Measurements from ENCODE around the gene WDR91.
"Not testable (repeated sequence)": the region's sequence is repeated elsewhere in the genome, so short reads cannot be mapped to it uniquely, and the experiment has no call there.

WDR91 gene

DNA sequence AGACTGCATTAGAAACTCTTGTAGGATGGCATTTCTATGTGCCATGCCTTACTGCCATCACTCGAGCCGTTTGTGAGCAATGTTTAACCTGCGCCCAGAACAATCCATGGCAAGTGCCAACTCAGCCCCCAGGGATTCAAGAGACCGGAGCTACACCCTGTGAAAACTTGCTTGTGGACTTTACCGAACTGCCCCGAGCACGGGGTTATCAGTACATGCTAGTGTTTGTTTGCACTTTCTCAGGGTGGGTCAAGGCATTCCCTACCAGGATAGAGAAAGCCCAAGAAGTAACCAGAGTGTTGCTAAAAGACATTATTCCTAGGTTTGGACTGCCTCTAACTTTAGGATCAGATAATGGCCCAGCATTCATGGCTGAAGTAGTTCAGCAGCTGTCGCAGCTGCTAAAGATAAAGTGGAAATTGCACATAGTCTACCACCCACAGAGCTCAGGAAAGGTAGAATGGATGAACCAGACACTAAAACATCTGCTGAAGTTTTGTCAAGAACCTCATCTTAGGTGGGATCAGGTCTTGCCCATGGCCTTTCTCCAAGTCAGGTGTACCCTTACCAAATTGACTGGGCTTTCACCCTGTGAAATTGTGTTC lies 31.9 kb downstream of the WDR91 start:
- peak; percentile 84 for DNase-seq (ENCODE audit: low spot score)

DNA sequence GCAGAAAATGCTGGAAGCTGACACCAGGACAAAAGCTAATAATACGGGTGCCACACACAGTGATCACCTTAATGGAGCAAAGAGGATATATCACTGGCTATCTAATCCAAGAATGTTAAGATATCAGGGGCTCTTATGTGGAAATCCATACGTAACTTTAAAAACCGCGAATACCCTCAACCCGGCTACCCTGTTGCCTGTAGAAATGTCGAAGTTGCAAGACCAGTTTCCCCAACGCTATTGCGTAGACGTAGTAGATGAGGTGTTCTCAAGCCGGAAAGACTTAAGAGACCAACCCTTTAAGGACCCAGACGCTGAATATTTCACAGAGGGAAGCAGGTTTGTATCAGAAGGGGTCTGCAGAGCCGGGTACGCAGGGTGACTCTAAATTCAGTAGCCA lies 33.0 kb downstream of the WDR91 start:
- DNase-seq (ENCODE audit: low spot score) = no peak

DNA sequence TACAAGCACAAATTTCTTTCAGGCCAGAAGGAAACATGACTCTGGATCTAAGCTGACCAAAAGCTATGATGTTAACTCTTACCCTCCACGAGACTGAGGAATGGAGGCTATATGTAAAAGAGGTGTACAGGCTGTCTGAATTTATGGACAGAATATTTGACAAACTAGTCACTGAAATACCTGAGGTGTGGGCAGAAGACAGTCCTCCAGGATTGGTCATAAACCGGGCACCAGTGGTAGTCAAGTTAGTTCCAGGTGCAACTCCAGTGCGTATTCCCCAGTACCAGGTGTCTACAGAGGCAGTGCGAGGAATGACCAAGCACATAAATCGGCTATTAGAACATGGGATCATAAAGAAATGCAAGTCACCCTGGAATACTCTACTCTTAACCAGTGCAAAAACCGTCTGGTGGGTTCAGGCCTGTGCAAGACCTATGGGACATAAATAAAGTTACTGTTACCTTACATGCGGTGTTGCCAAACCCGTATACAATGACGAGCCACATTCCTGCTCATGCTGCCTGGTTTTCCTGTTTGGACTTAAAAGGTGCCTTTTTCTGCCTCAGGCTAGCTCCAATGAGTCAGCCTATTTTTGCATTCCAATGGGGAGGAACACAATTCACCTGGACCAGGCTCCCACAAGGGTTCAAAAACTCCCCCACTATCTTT lies 34.2 kb downstream of the WDR91 start:
- no peak for DNase-seq (ENCODE audit: low spot score)

DNA sequence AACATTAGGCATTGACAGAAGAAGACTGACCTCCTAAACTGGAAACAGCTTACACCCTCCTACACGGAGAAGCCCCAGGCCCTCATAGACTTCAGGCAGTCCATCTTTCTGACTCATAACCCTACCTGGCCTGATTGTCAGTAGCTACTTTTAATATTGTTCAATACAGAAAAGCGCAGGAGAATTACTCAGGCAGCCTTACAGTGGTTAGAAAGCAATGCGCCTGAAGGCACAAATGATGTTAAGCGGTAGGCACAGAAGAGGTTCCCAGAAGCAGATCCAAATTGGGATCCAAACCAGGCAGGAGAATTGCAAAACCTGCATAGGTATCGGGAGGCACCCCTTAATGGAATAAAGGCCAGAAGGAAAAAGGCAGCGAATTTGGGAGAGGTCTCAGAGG lies 35.4 kb downstream of the WDR91 start:
- no peak for DNase-seq (ENCODE audit: low spot score)

DNA sequence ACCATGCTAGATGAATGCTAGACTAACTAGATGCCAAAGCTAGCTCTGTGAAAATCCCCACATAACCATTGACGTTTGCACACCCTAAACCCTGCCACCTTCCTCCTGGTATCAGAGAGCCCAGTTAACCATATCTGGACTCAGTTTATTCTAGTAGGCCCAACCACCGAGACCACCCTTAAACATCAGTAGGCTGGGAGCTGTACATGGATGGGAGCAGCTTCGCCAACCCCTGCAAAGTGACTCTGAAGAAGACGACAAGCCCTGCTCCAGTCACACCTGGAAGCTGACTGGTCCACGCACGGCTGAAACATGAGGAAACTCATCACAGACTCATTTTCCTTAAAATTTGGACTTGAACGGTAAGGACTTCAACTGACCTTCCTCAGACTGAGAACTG lies 36.4 kb downstream of the WDR91 start:
- DNase-seq (ENCODE audit: low spot score) = no peak

DNA sequence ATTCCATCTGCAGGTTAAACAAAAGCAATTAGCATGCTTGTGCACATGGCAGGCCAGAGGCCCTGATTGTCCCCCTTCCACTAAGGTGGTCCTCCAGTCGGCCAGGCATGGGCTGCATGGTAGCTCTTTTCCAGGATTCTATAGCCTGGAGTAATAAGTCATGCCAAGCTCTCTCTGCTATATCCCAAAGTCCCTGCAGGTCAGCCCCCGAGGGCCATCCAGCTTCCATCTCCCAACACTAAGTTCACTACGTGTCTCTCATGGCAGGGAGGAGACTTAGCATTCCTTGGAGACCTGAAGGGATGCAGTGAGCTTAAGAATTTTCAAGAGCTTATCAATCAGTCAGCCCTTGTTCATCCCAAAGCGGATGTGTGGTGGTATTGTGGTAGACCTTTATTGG lies 37.4 kb downstream of the WDR91 start:
- not testable (repeated sequence) for DNase-seq (ENCODE audit: low spot score)

DNA sequence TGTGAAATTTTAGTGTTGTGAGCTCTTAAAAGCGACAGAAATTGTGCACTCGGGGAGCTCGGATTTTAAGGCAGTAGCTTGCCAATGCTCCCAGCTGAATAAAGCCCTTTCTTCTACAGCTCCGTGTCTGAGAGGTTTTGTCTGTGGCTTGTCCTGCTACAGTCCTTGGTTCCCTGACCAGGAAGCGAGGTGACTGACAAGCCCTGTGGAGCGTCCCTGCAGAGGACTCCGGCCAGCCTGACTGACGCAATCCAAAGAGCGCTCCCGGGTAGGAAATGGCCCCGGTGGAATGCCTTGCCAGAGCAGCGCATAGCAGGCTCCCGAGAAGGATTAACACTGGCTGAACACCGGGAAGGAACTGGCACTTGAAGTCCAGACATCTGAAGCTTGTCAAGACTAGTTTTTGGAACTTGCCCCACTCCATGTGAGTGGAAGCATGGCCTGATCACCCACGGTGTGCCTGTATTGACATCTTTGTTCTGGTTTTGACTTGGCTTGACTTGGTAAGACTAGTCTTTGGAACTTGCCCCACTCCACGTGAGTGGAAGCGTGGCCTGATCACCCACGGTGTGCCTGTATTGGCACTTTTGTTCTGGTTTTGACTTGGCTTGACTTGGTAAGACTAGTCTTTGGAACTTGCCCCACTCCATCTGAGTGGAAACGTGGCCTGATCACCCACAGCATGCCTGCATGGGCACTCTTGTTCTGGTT lies 39.6 kb downstream of the WDR91 start:
- peak; percentile 76 for DNase-seq (ENCODE audit: low spot score)

DNA sequence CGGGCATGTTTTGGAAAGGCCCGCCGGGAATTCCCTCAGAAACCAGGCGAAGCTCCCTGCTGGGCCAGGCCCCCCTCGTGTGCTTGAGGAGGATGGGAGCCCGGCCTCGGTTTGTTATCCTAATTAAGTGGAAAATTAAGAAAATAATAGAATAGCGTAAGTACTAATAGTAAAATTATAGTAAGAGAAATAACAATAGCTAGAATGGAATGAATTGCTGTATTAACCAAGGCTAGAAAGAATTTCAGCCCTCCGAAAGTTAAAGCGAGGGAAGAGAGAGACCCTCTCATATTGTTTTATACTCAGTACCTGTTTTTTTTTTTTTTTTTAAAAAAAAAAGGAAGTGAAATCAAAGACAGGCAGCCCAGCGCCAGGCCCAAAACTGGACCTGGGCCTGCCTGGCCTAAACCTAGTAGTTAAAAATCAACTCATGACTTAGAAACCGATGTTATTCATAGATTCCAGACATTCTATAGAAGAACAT lies 40.3 kb downstream of the WDR91 start:
- DNase-seq (ENCODE audit: low spot score) = not testable (repeated sequence)

DNA sequence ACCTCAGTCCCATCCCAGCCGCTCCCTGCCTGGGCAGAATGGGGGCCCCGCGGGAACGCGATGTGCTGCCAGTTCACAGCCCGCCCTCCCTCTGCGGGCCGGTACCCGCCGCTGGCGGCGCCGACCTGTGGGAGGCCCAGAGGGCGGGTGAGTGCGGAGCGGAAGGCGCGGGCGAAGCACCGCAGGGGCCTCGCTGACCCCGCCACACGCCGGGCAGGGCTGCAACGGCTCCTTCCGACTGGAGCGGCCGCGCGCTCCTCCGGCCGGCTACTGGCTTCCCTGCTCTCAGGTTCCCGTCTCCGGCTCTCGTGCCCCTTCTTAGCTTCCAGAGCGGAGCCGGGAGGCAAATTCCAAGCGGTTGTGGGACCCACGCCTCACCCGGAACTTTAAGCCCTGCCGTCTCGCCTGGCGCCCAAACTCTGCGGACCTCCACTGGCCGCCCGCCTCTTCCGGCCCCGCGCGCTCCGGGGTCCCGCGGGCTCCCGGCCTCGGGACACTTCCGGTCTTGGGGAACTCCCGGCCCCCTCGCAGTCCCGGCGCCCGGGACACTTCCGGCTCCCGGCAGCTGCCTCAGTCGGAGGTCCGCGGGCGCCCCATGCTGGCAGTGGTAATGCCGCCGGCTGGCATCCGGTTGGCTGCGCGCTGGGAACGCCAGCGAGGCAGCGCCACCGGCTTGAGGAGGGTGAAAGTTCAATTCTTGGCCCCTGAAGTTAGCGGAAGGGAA lies 40.9 kb downstream of the WDR91 start, which contains the start of gene CYREN:
Gene CYREN (minus strand): TSS at position 434 of the 724 bp plus-strand sequence. CDS start 1,785 bp downstream, outside the sequence.
- DNase-seq (ENCODE audit: low spot score) = peak; percentile 94

DNA sequence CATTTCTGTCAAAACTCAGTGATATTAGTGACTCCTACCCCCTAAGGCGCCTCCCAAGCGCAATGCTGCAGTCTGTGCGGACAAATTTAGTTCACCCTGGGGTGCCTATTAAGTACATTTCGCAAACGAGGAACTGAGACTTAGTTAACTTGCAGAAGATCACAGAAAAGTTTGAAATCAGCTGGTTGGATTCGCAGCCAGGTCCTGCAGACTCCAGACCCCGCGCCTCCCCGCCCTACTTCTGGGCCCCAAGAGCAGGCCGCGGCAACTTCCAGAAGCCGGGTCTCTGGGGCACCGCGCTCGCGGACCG lies 41.4 kb downstream of the WDR91 start:
- DNase-seq (ENCODE audit: low spot score) = no peak

DNA sequence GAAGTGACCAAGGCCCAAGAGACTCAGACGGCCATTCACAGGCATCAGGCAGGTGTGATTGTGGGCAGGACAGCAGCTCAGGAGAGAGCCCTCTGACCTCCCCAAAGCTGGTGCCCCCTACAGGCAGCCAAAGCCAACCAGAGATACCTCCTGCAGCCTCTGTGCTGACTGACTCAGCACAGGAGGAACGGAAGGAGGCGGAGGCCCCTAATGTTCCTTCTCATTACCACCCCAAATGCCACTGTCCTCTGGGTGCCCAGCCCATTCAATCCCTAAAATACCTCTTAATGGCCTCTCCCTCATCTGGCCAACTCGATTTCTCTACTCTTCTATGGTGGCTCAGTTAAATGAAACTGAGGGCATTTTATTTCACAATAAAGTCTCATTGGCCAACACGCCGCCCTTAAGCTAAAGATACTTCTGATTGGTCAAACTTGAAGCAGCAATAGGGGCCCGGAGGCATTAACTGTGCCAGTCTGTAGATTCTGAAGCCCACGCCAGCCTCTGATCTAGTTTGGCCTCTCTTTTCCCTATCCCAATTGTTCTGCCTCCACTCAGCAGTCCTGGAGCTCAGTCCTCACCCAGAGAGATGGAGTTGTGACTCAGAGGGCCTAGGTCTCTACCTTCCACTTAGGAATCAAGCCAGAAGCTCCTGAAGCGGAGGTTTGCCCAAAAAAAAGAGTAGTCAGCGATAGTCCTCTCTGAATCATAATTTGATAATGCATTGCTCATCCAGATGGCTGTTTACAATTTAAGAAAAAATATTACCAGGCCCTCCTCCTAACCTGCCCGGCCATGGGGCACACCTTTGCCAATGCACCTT lies 42.0 kb downstream of the WDR91 start:
- peak; percentile 82 for DNase-seq (ENCODE audit: low spot score)

DNA sequence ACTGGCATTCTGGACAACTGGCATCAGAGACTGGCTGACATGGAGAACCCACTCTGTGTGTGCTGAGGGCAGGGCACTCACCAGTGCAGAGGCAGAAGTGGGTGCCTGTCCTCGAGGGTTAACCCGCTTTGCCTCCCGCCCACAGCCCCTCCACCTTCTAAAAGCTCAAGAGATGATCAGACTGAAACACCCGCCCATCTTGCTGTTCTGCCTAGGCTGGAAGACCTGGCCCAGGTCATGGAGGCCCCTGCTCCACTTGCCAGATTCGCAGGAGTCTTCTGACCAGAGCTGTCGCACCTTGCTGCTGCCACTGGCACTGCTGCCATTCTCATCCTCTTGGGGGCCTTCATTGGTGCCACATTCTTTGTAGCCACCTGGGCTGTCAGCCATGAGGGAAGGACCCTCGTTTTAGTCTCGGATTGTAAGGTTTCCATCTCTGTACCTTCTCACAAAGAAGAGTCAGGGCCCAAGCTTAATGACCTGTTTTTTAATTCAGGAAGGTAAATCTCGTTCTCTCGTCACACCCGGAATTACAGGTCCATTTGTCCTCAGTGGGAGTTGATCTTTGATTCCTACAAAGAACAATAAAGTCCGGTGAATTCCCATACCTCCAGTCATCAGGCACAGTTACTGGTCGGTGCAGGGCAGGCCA lies 42.7 kb downstream of the WDR91 start:
- DNase-seq (ENCODE audit: low spot score) = no peak

DNA sequence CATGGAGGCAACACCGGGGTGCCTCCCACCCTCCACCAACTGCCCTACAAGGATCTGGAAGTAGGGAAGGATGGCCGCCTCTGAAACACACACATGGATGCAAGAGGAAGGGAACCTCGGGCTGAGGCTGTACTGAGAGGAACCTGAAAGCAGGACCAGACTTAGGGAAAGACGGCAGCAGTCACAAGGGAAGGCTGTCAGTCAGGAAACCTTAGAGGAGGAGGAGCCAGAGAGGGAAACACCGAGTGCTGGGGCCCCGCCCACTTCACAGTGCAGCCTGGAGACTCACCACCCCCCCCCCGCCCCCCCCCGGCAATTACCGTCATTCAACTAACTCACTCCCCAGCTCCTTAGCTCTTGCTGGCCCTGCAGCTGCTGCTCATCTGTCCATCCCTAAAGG lies 43.3 kb downstream of the WDR91 start:
- DNase-seq (ENCODE audit: low spot score) = no peak

DNA sequence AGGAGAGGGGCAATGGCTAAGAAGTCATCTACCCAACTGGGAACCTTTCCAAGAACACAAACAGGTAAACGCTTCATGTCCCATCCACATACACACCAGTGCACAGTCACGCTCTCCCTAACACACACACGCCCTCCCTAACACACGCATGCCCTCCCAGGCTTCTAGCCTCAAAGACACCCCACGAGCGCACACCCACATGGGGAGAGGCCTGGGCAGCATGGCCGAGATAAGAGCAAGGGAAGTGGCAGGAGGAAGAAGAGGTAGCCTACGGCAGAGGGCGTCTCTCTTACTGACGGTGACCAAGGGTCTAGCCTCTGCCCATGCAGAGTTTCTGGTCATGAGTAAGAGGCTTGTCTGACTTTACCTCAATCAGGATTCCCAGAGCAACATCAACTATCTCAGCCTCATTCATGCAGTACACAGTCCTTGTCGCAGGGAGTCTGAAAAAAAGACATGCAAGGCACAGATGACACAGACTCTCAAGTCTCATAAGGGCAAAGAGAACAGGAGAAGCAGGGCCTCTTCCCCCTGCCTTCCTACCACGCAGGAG lies 43.9 kb downstream of the WDR91 start:
- no peak for DNase-seq (ENCODE audit: low spot score)

DNA sequence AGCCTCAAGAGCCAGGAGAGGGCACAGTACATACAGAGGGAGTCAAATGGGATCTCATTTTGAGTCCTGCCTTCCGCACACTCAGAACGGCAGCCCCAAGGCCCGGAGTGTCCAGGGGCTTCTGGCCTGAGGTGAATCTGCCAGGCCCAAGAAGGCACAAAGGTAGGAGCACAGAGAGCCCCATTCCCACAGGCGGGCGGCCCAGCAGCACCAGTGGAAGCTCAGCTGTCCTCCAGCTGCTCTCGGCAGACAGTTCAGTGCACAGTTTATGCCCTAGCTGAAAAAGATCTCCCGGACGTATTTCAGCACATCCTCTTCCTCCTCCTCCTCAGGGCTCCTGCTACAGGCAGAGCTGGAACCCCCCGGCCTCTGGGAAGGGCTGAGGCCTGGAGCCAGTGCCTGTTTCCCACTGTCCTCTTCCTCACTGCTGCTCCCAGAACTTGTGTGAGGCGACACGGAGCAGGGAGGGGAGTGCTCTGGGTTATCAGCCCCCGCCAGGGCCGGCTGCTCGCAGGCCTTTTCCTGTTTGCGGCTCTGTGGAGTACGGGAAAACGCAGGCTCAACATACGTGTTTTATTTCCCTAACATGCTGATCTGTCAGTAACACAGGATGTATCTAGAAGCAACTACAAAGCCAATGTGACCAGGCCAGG lies 44.9 kb downstream of the WDR91 start:
- DNase-seq (ENCODE audit: low spot score) = no peak

DNA sequence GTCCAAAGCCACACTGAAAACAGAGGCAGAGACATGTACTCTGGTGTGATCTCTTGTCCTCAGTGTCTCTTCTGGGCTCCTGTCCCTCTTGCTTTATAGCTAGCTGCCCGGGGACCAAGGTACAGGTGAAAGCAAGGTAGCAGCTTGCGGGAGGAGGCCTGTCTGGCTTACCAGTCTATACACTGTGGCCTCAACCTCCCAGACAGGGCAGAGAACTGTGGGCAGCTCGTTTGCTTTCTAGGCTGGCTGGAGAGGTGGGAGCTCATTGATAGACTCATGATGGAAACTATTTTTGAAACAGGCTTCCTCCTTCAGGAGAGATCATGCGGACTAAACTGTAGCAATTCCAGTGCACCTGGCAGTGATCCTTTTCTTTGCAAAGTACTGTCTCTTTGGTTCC lies 45.5 kb downstream of the WDR91 start:
- no peak for DNase-seq (ENCODE audit: low spot score)

DNA sequence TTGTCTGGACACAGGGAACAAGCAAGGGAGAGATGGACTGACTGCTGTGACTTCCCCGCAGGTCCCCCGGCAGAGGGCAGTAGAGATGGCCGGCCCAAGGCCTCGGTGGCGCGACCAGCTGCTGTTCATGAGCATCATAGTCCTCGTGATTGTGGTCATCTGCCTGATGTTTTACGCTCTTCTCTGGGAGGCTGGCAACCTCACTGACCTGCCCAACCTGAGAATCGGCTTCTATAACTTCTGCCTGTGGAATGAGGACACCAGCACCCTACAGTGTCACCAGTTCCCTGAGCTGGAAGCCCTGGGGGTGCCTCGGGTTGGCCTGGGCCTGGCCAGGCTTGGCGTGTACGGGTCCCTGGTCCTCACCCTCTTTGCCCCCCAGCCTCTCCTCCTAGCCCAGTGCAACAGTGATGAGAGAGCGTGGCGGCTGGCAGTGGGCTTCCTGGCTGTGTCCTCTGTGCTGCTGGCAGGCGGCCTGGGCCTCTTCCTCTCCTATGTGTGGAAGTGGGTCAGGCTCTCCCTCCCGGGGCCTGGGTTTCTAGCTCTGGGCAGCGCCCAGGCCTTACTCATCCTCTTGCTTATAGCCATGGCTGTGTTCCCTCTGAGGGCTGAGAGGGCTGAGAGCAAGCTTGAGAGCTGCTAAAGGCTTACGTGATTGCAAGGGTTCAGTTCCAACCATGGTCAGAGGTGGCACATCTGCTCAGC lies 46.8 kb downstream of the WDR91 start:
- no peak for DNase-seq (ENCODE audit: low spot score)

DNA sequence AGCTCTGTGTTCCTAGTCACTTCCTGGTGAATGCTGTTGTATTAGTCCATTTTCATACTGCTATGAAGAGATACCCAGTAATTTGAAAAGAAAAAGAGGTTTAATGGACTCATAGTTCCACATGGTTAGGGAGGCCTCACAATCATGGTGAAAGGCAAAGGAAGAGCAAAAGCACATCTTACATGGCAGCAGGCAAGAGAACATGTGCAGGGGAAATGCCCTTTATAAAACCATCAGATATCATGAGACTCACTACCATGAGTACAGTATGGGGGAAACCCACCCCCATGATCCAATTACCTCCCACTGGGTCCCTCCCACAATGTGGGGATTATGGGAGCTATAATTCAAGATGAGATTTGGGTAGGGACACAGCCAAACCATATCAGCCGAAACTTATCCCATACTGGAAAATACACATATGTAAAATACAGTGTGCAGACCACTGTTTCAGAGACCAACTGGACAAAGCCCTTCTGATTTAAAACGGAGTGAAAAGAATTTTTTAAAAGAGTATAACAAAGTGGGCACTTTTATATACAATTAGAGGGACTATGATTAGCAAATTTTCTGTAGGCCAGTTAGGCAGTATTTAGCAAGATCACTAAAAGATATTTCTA lies 48.8 kb downstream of the WDR91 start:
- DNase-seq (ENCODE audit: low spot score) = no peak

DNA sequence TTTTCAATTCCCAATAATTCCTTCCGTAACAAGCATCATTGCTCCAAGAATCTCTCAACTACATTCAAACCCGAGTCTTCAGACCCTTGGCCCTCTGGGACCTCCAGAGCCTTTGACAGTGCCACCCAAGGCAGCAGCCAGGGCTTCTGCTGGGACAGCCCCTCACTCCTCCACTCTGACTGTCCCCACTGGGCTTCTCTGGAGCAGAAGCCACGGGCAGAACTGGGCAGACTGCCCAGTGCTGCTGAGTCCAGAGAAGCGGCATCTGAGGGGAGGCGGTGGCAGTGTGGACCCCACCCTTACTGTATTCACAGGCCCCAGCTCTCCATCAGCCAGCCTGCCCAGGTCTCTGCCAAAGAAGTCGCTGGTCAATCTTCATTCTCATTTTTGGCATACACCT lies 49.7 kb downstream of the WDR91 start:
- no peak for DNase-seq (ENCODE audit: low spot score)

Data from HuH-7 (cell line).